C4-2B (cell line): Measurements from ENCODE around the gene MNT.

Experiments
- H3K27ac ChIP-seq: fragments of 450-650 bp; 2 replicates; pipeline ENCODE4 v1.5.1; 2017
- CTCF ChIP-seq: fragments of 450-650 bp; conservative IDR thresholded peaks from 2 replicates; pipeline ENCODE4 v1.5.1; 2017; ENCODE audit warnings: mild to moderate bottlenecking
- ZFX ChIP-seq: fragments of 450-650 bp; IDR thresholded peaks from 2 replicates; pipeline ENCODE4 v1.6.1; 2017

Gene MNT

GRCh38 chr17:2361010-2361760 is 39.7 kb downstream of the MNT start:
- H3K27ac ChIP-seq: no peak overlapping the region
- TF ChIP-seq ZFX (no peak), CTCF (no peak)

GRCh38 chr17:2357931-2358434 is 42.9 kb downstream of the MNT start:
- no peak for TF ChIP-seq CTCF
- no peak for TF ChIP-seq ZFX
- H3K27ac ChIP-seq: no peak overlapping the region

- TF ChIP-seq ZFX (no peak), CTCF (no peak)
- no peak overlapping the region for H3K27ac ChIP-seq
Measured at GRCh38 chr17:2357237-2357636, 43.6 kb downstream of the MNT start.

GRCh38 chr17:2354311-2354710 is 46.5 kb downstream of the MNT start:
- no peak for TF ChIP-seq ZFX
- TF ChIP-seq CTCF: no peak
- no peak overlapping the region for H3K27ac ChIP-seq

GRCh38 chr17:2351269-2351668 is 49.6 kb downstream of the MNT start:
- no peak overlapping the region for H3K27ac ChIP-seq
- TF ChIP-seq CTCF: no peak
- TF ChIP-seq ZFX: no peak

GRCh38 chr17:2347805-2348685 is 52.8 kb downstream of the MNT start:
- TF ChIP-seq CTCF: no peak
- TF ChIP-seq ZFX: no peak
- peak overlapping the region; percentile 86 for H3K27ac ChIP-seq

- peak overlapping the region; percentile 86 for H3K27ac ChIP-seq
- no peak for TF ChIP-seq ZFX
- TF ChIP-seq CTCF: no peak
Measured at GRCh38 chr17:2346475-2346874, 54.4 kb downstream of the MNT start.
